Measurements from ENCODE around the gene TRIO.

GRCh38 chr5:14373685-14374084 is 230.5 kb downstream of the TRIO start:
- no peak for TF ChIP-seq CTCF (IDR thresholded peaks at IDR 0.05; ENCODE audit: low read depth, low read length, poor library complexity, severe bottlenecking)
- no peak for TF ChIP-seq EZH2phosphoT487 (IDR thresholded peaks at IDR 0.05; ENCODE audit: borderline replicate concordance, low read length)
